Thymus (tissue), 14 donors: ENCODE results near the gene DCANP1. TPM values are rescaled to one million over a fixed set of nuclear protein-coding genes. Genes with fewer than 3 reads are reported as not detected.
"Not testable (repeated sequence)": the region's sequence is repeated elsewhere in the genome, so short reads cannot be mapped to it uniquely, and the experiment has no call there.

Experiments used
- DNase-seq, 9 donors: peaks; one replicate each; pipeline ENCODE4 v3.0.0-alpha.2; 2013; ENCODE audit warnings: low spot score in 9 of 9, low read depth in 6 of 9, missing footprints in 1 of 9
- H3K27ac ChIP-seq, 2 donors: one replicate each; pipeline ENCODE4 v1.5.1; 2013; ENCODE audit warnings: control low read depth in 1 of 2, low read depth in 1 of 2, low read length in 1 of 2, mild to moderate bottlenecking in 1 of 2, moderate library complexity in 1 of 2
- H3K27me3 ChIP-seq, 2 donors: one replicate each; pipeline ENCODE4 v1.5.1; 2013; ENCODE audit warnings: low read length in 1 of 2; ENCODE audit not compliant: control insufficient read depth in 2 of 2, insufficient read depth in 1 of 2
- H3K36me3 ChIP-seq, 2 donors: one replicate each; pipeline ENCODE4 v1.5.1; 2013; ENCODE audit warnings: low read length in 1 of 2, mild to moderate bottlenecking in 1 of 2, moderate library complexity in 1 of 2; ENCODE audit not compliant: control insufficient read depth in 2 of 2, insufficient read depth in 2 of 2
- H3K4me1 ChIP-seq, 2 donors: one replicate each; pipeline ENCODE4 v1.5.1; 2013; ENCODE audit warnings: low read length in 2 of 2; ENCODE audit not compliant: control insufficient read depth in 2 of 2, insufficient read depth in 2 of 2
- H3K4me3 ChIP-seq, 2 donors: one replicate each; pipeline ENCODE4 v1.5.1; 2013; ENCODE audit warnings: low read length in 2 of 2, control low read depth in 1 of 2, mild to moderate bottlenecking in 1 of 2
- H3K9me3 ChIP-seq, 2 donors: one replicate each; pipeline ENCODE4 v1.5.1; 2013; ENCODE audit warnings: low read length in 1 of 2, mild to moderate bottlenecking in 1 of 2; ENCODE audit not compliant: control insufficient read depth in 2 of 2, insufficient read depth in 1 of 2
- WGBS: extraction: QIAGEN DNeasy Blood & Tissue Kit; methylation state at CpG from one replicate; pipeline ENCODE4 v1.1.7; 2013; 5-methylcytosine and 5-hydroxymethylcytosine counted together
- long read RNA-seq, 10 donors: transcript quantifications; one replicate each; lab custom pipeline, GENCODE V29; 2026
- polyA plus RNA-seq: library from polyadenylated mRNA; stranded (reverse); fragments of 200-250 nt; gene quantifications from one replicate; pipeline ENCODE4 v1.2.3, GENCODE V29; 2013
- total RNA-seq: library from RNA; stranded (reverse); fragments of 120-200 nt; gene quantifications from one replicate; pipeline ENCODE4 v1.2.4, GENCODE V29; 2013
- donor health status: healthy.

DCANP1 gene, protein sequence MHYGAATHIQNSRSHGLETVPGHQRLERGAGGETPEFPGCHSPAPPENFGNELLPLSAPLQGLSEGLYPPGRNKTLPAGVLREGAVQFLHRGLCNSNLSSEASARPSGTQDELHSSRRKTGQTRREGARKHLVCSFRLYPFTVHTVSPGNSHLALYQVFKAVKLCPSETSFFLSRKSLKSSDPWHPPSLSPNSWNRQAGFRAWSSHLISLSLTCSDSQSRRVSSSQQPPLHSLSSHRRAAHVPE
- total RNA-seq: 1.4 TPM
- 0.25 TPM for polyA plus RNA-seq
- long read RNA-seq, donor 1: 0 reads
- long read RNA-seq, donor 2: 0 reads
- long read RNA-seq, donor 3, partial matches to known transcripts: 0 of 2 reads
- long read RNA-seq, donor 3, other reads (novel, unspliced or antisense): 0 of 2 reads
- long read RNA-seq, donor 4, partial matches to known transcripts: 0 of 4 reads
- long read RNA-seq, donor 4, other reads (novel, unspliced or antisense): 0 of 4 reads
- long read RNA-seq, donor 5, transcript DCANP1-201 (1 exons, 3,135 nt): major isoform, 12 of 12 reads
- long read RNA-seq, donor 5, partial matches to known transcripts: 0 of 12 reads
- long read RNA-seq, donor 5, other reads (novel, unspliced or antisense): 0 of 12 reads
- long read RNA-seq, donor 6, transcript DCANP1-201 (1 exons, 3,135 nt): major isoform, 6 of 6 reads
- long read RNA-seq, donor 6, partial matches to known transcripts: 0 of 6 reads
- long read RNA-seq, donor 6, other reads (novel, unspliced or antisense): 0 of 6 reads
- long read RNA-seq, donor 7, transcript DCANP1-201 (1 exons, 3,135 nt): major isoform, 5 of 5 reads
- long read RNA-seq, donor 7, partial matches to known transcripts: 0 of 5 reads
- long read RNA-seq, donor 7, other reads (novel, unspliced or antisense): 0 of 5 reads
- long read RNA-seq, donor 8, partial matches to known transcripts: 0 of 1 reads
- long read RNA-seq, donor 8, other reads (novel, unspliced or antisense): 0 of 1 reads
- long read RNA-seq, donor 9: 0 reads
- long read RNA-seq, donor 10, partial matches to known transcripts: 0 of 4 reads
- long read RNA-seq, donor 10, other reads (novel, unspliced or antisense): 0 of 4 reads

- H3K9me3 ChIP-seq: no peaks in the 10 kb centered on the region
- DNase-seq: no peak
- 95% methylated on average over 5 of the region's 5 CpGs for WGBS
- no peak within 1 kb of the TSS for H3K4me3 ChIP-seq
- H3K27me3 ChIP-seq: no peaks in the 10 kb centered on the region
- H3K27ac ChIP-seq: no peak within 1 kb of the TSS
- H3K4me1 ChIP-seq: peaks cover 0 to 19% of the 10 kb centered on the region in 2 donors
- no peaks in the 10 kb centered on the region for H3K36me3 ChIP-seq
Observed at GRCh38 chr5:135447298-135447929, at the start of gene DCANP1. Gene DCANP1 (minus strand): TSS chr5:135447348. CDS start chr5:135447108, 240 bp downstream.

DNA sequence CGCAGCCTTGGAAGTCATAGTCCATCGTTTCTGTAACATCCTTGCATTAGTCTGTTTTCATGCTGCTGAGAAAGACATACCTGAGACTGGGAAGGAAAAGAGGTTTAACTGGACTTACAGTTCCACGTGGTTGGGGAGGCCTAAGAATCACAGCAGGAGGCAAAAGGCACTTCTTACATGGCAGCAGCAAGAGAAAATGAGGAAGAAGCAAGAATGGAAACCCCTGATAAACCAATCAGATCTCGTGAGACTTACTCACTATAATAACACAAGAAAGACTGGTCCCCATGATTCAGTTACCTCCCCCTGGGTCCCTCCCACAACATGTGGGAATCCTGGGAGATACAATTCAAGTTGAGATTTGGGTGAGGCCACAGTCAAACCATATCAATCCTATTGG, 48.4 kb upstream of the DCANP1 start:
- H3K36me3 ChIP-seq, H3K4me3 ChIP-seq, H3K27ac ChIP-seq, DNase-seq, H3K9me3 ChIP-seq: not testable (repeated sequence)
- WGBS: 76% methylated on average over 4 of the region's 4 CpGs
- peaks cover 0 to 27% of the 10 kb centered on the region in 2 donors for H3K4me1 ChIP-seq
- H3K27me3 ChIP-seq: peaks cover 22 to 70% of the 10 kb centered on the region in 2 donors

DNA sequence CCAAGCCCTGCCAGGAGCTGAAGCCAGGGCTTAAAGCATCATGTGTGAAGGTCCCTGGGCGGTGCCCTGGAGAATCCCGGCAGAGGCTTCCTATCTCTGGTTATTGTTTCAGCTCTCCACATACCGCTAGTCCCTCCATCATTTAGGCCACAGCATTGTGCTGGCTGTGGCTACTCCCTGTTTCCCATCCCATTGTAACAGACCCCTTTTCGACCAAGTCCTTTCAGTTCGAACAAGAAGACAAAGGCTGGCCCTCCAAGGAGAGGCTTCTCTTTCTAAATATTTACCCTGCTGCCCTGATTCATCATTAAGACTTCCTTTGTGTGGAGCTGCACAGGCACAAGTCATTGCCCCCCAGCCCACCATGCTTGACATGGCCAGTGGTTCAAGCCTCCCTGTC, 47.0 kb upstream of the DCANP1 start:
- Histone ChIP-seq H3K4me1 (peaks cover 0 to 38% of the 10 kb centered on the region in 2 donors), H3K36me3 (no peaks in the 10 kb centered on the region), H3K27ac (peak overlapping the region; percentile 49 to 81), H3K9me3 (peaks cover 0 to 10% of the 10 kb centered on the region in 2 donors), H3K27me3 (peaks cover 36 to 81% of the 10 kb centered on the region in 2 donors), H3K4me3 (no peak overlapping the region)
- 93% methylated on average over 5 of the region's 5 CpGs for WGBS
- DNase-seq: no peak

DNA sequence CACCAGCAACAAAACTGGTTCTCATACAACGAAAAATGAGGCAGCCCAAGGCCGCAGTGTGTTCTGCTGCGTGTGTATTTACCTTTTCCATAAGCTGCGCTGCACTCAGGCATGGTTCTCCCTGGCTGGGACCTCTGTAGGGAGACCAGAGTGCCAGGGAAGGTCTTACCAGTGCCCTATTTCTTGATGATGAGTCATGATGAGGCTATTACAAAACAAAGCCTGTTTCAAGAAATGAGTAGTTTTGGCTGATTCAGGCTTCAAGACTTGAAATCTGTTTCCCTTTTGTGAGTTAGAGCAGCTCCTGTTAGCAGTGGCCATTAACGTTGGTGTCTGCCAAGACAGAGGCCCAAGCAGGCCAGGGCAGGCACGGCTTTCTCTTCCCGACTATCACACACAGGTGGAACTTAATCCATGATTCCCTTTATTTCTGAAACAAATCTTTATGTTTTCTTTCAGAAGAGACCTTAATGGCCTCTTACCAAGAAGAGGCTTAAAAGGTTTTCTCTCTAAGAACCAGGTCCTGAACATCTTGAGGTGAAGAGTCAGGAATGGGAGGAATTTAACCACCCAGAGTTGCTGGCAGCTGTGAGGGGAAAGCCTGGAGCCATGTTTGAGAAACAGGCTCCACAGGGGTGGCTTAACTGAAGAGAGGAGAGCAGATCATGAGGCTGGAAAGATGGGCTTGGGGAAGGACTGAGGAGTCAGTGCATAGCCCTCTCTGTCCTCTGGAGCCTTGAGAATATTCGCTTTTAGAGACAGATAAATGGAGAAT, 46.4 kb upstream of the DCANP1 start:
- 88% methylated on average over 8 of the region's 8 CpGs for WGBS
- no peak for DNase-seq
- Histone ChIP-seq H3K27me3 (peaks cover 42 to 83% of the 10 kb centered on the region in 2 donors), H3K27ac (peak overlapping the region; percentile 49 to 81), H3K4me3 (no peak overlapping the region), H3K4me1 (peaks cover 0 to 41% of the 10 kb centered on the region in 2 donors), H3K36me3 (no peaks in the 10 kb centered on the region), H3K9me3 (peaks cover 0 to 10% of the 10 kb centered on the region in 2 donors)

- no peak overlapping the region for H3K27ac ChIP-seq
- H3K27me3 ChIP-seq: peaks cover 54 to 86% of the 10 kb centered on the region in 2 donors
- WGBS: 79% methylated on average over 3 of the region's 3 CpGs
- H3K4me1 ChIP-seq: peaks cover 0 to 38% of the 10 kb centered on the region in 2 donors
- no peak for DNase-seq
- H3K36me3 ChIP-seq: no peaks in the 10 kb centered on the region
- H3K9me3 ChIP-seq: peaks cover 0 to 10% of the 10 kb centered on the region in 2 donors
- no peak overlapping the region for H3K4me3 ChIP-seq
Observed at GRCh38 chr5:135492319-135492626, 45.1 kb upstream of the DCANP1 start.

- Histone ChIP-seq H3K9me3 (peaks cover 0 to 10% of the 10 kb centered on the region in 2 donors), H3K4me1 (peaks cover 0 to 38% of the 10 kb centered on the region in 2 donors), H3K36me3 (no peaks in the 10 kb centered on the region), H3K27me3 (peaks cover 59 to 89% of the 10 kb centered on the region in 2 donors), H3K27ac (no peak overlapping the region), H3K4me3 (no peak overlapping the region)
- DNase-seq: peak in 4 of 9 donors; percentile 15 to 49 (median 23)
- 11% methylated on average over 40 of the region's 40 CpGs for WGBS
Observed at GRCh38 chr5:135491552-135492318, 44.6 kb upstream of the DCANP1 start.

DNA sequence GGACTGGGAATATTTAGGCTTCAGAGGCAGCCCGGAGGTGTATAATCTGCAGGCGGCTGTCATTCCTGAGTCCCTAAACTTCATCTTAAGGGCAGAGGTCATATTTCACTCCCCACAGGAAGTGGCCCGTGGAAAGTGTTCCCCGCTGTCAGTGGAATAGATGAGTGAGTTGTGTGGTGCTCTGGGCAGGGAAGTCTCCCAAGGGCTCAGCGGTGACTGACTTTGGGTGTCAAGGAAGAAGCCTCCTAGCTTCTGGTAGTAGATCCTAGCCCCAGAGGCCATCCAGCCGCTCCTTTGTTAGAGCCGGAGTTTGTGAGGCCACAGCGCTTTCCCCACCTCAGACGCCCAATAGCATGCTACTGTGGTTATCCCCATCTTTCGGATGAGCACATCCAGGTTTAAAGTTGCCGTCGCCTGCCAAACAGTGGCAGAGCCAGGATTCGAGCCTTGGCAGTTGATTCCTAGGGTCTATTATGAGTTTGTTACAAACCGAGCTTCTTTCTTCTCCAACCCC, 43.9 kb upstream of the DCANP1 start:
- WGBS: 19% methylated on average over 14 of the region's 14 CpGs
- DNase-seq: no peak

More for the DNA sequence above, 43.9 kb upstream of the DCANP1 start:
- H3K9me3 ChIP-seq: peaks cover 0 to 10% of the 10 kb centered on the region in 2 donors
- no peaks in the 10 kb centered on the region for H3K36me3 ChIP-seq
- peaks cover 65 to 93% of the 10 kb centered on the region in 2 donors for H3K27me3 ChIP-seq
- peaks cover 0 to 38% of the 10 kb centered on the region in 2 donors for H3K4me1 ChIP-seq
- no peak overlapping the region for H3K27ac ChIP-seq
- H3K4me3 ChIP-seq: no peak overlapping the region
